Central memory CD4-positive, alpha-beta T cell (primary cell): ENCODE results near the gene DOK6.

ENCODE experiments used
- DNase-seq: peaks from one replicate; pipeline ENCODE4 v3.0.0; 2022

The DOK6 gene

DNA sequence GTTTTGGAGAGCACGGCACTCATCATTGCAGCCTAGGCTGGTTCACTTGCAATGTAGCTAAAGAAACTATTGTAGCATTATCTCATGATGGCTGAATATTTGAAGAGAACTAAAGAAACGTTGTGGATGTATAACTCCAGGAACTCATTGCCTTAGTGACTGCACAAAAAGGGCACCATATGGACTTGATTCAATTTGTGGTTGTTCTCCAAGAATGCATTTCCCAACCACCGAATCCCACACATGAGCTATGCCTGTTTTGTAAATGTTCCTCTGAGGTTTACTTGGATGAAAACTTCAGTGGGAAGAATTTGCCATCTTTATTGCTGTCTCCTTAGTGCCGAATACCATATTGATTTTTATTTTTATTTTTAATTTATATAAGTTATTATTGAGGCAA, 43.5 kb downstream of the DOK6 start:
- no peak for DNase-seq

- DNase-seq, result no peak
Measured at GRCh38 chr18:69447886-69448285, 47.2 kb downstream of the DOK6 start.

GRCh38 chr18:69455125-69455524, 54.4 kb downstream of the DOK6 start:
- DNase-seq, result no peak

- DNase-seq, result peak; percentile 25
Measured at GRCh38 chr18:69469444-69469919, 68.8 kb downstream of the DOK6 start.

GRCh38 chr18:69480460-69480859, 79.8 kb downstream of the DOK6 start:
- no peak for DNase-seq

GRCh38 chr18:69483574-69483973, 82.9 kb downstream of the DOK6 start:
- no peak for DNase-seq

GRCh38 chr18:69484699-69485396, 84.2 kb downstream of the DOK6 start:
- no peak for DNase-seq

- DNase-seq, result no peak
Measured at GRCh38 chr18:69487488-69488394, 87.1 kb downstream of the DOK6 start.

DNA sequence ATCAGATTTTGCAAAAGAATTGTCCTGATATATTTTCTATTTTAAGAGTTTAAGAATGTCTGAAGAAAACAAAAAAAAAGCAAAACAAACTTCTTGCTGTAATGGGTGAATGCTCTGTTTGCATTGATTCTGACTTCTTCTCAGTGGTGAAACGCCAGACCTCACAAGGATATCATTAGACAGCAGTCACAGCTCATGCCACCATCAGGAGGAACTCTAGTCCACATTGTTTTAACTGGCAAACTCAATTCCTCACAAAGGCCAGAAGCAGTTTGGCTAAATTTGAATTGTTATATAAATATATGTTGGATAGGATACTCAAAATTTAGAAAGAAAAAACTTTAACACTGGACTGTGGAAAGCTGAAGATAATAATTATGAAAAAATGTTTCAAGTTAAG, 89.4 kb downstream of the DOK6 start:
- no peak for DNase-seq

- no peak for DNase-seq
Measured at GRCh38 chr18:69490813-69491212, 90.1 kb downstream of the DOK6 start.

- DNase-seq, result no peak
Measured at GRCh38 chr18:69491576-69491975, 90.9 kb downstream of the DOK6 start.

GRCh38 chr18:69492861-69493260, 92.2 kb downstream of the DOK6 start:
- no peak for DNase-seq

- no peak for DNase-seq
Measured at GRCh38 chr18:69494841-69495240, 94.2 kb downstream of the DOK6 start.

DNA sequence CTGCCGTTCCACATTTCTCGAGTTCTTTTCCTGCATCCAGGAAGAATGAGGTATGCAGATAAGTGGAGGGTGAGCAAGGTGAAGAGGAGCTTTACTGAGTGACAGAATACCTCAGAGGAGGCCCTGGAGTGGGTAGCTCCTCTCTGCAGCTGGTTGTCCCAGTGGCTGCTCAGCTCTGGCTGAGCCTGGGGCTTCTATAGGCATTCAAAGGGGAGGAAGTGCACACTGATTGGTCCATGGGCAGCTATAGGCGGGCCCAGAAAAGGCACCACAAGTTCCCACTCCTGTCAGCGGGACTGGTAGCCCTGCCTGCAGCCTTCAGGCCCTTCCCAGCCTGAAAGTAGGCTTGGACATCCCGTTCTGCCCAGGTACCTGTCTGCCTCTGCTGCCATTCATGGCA, 94.7 kb downstream of the DOK6 start:
- no peak for DNase-seq

DNA sequence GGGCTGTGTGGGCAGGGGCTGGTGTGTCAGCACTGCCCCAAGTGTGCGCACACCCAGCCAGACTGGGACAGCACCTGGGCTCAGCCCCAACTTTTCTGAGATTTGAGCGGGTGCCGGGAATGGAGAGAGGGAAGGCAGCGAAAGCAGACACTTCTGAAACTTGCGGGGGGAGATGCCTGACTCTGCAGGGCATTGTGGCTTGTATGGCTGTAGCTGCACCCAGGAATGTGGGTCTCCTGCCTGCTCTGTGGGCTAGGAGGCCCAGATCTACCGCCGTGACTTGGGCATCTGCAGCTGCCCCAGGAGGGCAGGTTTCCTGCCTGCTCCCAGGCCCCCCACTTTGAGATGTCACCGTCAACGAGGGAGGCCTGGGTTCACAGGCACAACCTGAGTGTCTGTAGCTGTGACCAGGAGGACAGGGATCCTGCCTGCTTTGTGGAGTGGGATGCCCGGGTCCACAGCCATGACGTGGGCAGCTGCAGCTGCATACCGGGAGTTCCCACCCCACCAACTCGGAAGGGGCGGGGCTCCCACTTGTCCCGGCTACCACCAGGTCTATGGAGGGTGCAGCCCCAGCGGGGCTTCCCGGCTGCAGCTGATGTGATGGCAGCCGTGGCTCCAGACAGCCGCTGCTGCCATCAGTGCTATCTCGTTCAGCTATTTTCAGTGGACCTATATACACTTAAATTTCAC, 95.3 kb downstream of the DOK6 start:
- no peak for DNase-seq

GRCh38 chr18:69518989-69519388, 118.3 kb downstream of the DOK6 start:
- no peak for DNase-seq

GRCh38 chr18:69523582-69523981, 122.9 kb downstream of the DOK6 start:
- no peak for DNase-seq

DNA sequence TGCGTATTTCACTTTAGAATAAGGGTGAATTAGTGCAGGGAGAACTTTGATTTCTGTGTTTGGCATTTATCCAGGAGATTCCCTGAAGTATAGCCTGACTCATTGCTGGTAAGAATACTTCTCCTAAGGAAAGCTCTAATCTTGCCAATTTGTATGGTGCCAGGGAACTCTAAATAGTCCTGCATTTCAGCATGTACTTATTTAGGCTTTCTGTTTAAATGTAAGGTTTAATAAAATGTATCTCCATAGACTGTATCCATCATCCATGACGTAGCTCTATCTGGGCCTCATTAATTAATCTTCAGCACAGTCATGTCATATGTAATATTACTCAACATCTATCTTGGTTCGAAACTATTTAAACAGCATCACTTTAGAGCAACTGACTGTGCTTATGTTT, 127.7 kb downstream of the DOK6 start:
- no peak for DNase-seq

- no peak for DNase-seq
Measured at GRCh38 chr18:69529151-69529550, 128.5 kb downstream of the DOK6 start.

GRCh38 chr18:69531973-69532372, 131.3 kb downstream of the DOK6 start:
- DNase-seq, result no peak

DNA sequence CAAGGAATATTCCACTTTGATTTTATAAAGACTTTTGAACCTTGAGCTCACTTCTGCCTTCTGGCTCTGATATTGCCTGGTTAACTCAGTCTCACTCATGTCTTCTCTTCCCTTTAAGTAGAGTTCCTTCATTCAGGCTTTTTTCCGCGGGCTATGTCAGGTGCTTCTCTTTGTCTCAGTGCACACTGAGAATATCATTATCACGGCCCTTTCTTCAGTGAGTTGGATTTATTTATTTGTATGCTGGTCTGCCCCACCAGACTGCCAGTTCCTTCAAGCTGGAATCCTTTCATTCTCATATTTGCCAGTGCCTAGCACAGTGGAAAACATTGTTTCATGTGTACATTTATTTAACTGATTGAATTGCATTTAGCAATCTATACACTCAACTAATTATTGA, 136.5 kb downstream of the DOK6 start:
- no peak for DNase-seq

GRCh38 chr18:69538849-69539248, 138.2 kb downstream of the DOK6 start:
- no peak for DNase-seq

GRCh38 chr18:69539404-69539803, 138.7 kb downstream of the DOK6 start:
- DNase-seq, result no peak

- DNase-seq, result no peak
Measured at GRCh38 chr18:69556228-69556627, 155.5 kb downstream of the DOK6 start.
